ENCODE results near the gene LASP1.

The LASP1 gene

GRCh38 chr17:38958326-38958725 is 88.5 kb downstream of the LASP1 start:
- Histone ChIP-seq H3K27ac (ENCODE audit: poor library complexity, severe bottlenecking) (no peak overlapping the region), H3K4me3 (ENCODE audit: severe bottlenecking) (no peak overlapping the region), H3K27me3 (ENCODE audit: insufficient read depth, poor library complexity, severe bottlenecking) (no peaks in the 10 kb centered on the region), H3K4me1 (ENCODE audit: insufficient read depth, poor library complexity, severe bottlenecking) (peaks cover 13% of the 10 kb centered on the region), H3K9me3 (ENCODE audit: severe bottlenecking) (no peaks in the 10 kb centered on the region), H3K36me3 (ENCODE audit: low read depth) (no peaks in the 10 kb centered on the region)
- DNase-seq (ENCODE audit: low spot score): no peak
- ATAC-seq (ENCODE audit: low read depth): no peak
- TF ChIP-seq CTCF (IDR thresholded peaks at IDR 0.05; ENCODE audit: poor library complexity, severe bottlenecking): no peak

- ATAC-seq (ENCODE audit: low read depth) (peak; percentile 45; the same call in 2 of the 3 replicates), DNase-seq (ENCODE audit: low spot score) (no peak)
- H3K27ac ChIP-seq (ENCODE audit: poor library complexity, severe bottlenecking): no peak overlapping the region
- H3K9me3 ChIP-seq (ENCODE audit: severe bottlenecking): no peaks in the 10 kb centered on the region
- H3K27me3 ChIP-seq (ENCODE audit: insufficient read depth, poor library complexity, severe bottlenecking): no peaks in the 10 kb centered on the region
- no peak overlapping the region for H3K4me3 ChIP-seq (ENCODE audit: severe bottlenecking)
- H3K4me1 ChIP-seq (ENCODE audit: insufficient read depth, poor library complexity, severe bottlenecking): peaks cover 13% of the 10 kb centered on the region
- no peak for TF ChIP-seq CTCF (IDR thresholded peaks at IDR 0.05; ENCODE audit: poor library complexity, severe bottlenecking)
- no peaks in the 10 kb centered on the region for H3K36me3 ChIP-seq (ENCODE audit: low read depth)
Measured at GRCh38 chr17:38958756-38959155, 88.9 kb downstream of the LASP1 start.

- no peak for TF ChIP-seq CTCF (IDR thresholded peaks at IDR 0.05; ENCODE audit: poor library complexity, severe bottlenecking)
- Histone ChIP-seq H3K27ac (ENCODE audit: poor library complexity, severe bottlenecking) (no peak overlapping the region), H3K4me1 (ENCODE audit: insufficient read depth, poor library complexity, severe bottlenecking) (peaks cover 10% of the 10 kb centered on the region), H3K4me3 (ENCODE audit: severe bottlenecking) (no peak overlapping the region), H3K9me3 (ENCODE audit: severe bottlenecking) (no peaks in the 10 kb centered on the region), H3K27me3 (ENCODE audit: insufficient read depth, poor library complexity, severe bottlenecking) (no peaks in the 10 kb centered on the region), H3K36me3 (ENCODE audit: low read depth) (no peaks in the 10 kb centered on the region)
- no peak for ATAC-seq (ENCODE audit: low read depth)
- no peak for DNase-seq (ENCODE audit: low spot score)
Measured at GRCh38 chr17:38959508-38959907, 89.7 kb downstream of the LASP1 start.

- DNase-seq (ENCODE audit: low spot score) (no peak), ATAC-seq (ENCODE audit: low read depth) (no peak)
- Histone ChIP-seq H3K27ac (ENCODE audit: poor library complexity, severe bottlenecking) (no peak overlapping the region), H3K4me1 (ENCODE audit: insufficient read depth, poor library complexity, severe bottlenecking) (peaks cover 7% of the 10 kb centered on the region), H3K27me3 (ENCODE audit: insufficient read depth, poor library complexity, severe bottlenecking) (no peaks in the 10 kb centered on the region), H3K4me3 (ENCODE audit: severe bottlenecking) (no peak overlapping the region), H3K36me3 (ENCODE audit: low read depth) (no peaks in the 10 kb centered on the region), H3K9me3 (ENCODE audit: severe bottlenecking) (no peaks in the 10 kb centered on the region)
- TF ChIP-seq CTCF (IDR thresholded peaks at IDR 0.05; ENCODE audit: poor library complexity, severe bottlenecking): no peak
Measured at GRCh38 chr17:38960402-38960801, 90.5 kb downstream of the LASP1 start.

- peaks cover 9% of the 10 kb centered on the region for H3K4me1 ChIP-seq (ENCODE audit: insufficient read depth, poor library complexity, severe bottlenecking)
- TF ChIP-seq CTCF (IDR thresholded peaks at IDR 0.05; ENCODE audit: poor library complexity, severe bottlenecking): no peak
- H3K9me3 ChIP-seq (ENCODE audit: severe bottlenecking): no peaks in the 10 kb centered on the region
- no peaks in the 10 kb centered on the region for H3K27me3 ChIP-seq (ENCODE audit: insufficient read depth, poor library complexity, severe bottlenecking)
- no peak overlapping the region for H3K4me3 ChIP-seq (ENCODE audit: severe bottlenecking)
- no peak overlapping the region for H3K27ac ChIP-seq (ENCODE audit: poor library complexity, severe bottlenecking)
- H3K36me3 ChIP-seq (ENCODE audit: low read depth): no peaks in the 10 kb centered on the region
- no peak for ATAC-seq (ENCODE audit: low read depth)
- DNase-seq (ENCODE audit: low spot score): no peak
Measured at GRCh38 chr17:38961413-38961812, 91.6 kb downstream of the LASP1 start.
